HUES64 (cell line): ENCODE results near the gene CYSTM1.

ENCODE experiments used
- H3K27ac ChIP-seq: 2 replicates; pipeline ENCODE4 v1.7.0; 2013; ENCODE audit warnings: low read depth, low read length, inconsistent platforms
- H3K27me3 ChIP-seq: 2 replicates; pipeline ENCODE4 v1.6.1; 2013; ENCODE audit warnings: mild to moderate bottlenecking, low read length; ENCODE audit not compliant: insufficient read depth
- H3K36me3 ChIP-seq: 2 replicates; pipeline ENCODE4 v1.6.1; 2013; ENCODE audit warnings: mild to moderate bottlenecking, low read length; ENCODE audit not compliant: insufficient read depth
- H3K4me1 ChIP-seq: 2 replicates; pipeline ENCODE4 v1.6.1; 2013; ENCODE audit warnings: mild to moderate bottlenecking, low read length, moderate library complexity; ENCODE audit not compliant: insufficient read depth
- H3K4me3 ChIP-seq: 2 replicates; pipeline ENCODE4 v1.5.1; 2013; ENCODE audit warnings: mild to moderate bottlenecking, low read length, moderate library complexity
- H3K9ac ChIP-seq: 2 replicates; pipeline ENCODE4 v1.6.1; 2013; ENCODE audit warnings: mild to moderate bottlenecking, low read depth, low read length
- H3K9me3 ChIP-seq: 2 replicates; pipeline ENCODE4 v1.6.1; 2013; ENCODE audit warnings: low read depth, low read length; ENCODE audit not compliant: insufficient read depth
- WGBS: fragments of 150-250, 120-280 bp; methylation state at CpG from one replicate; pipeline ENCODE4 v1.1.7; 2013; ENCODE audit warnings: missing lambda C conversion rate; 5-methylcytosine and 5-hydroxymethylcytosine counted together

CYSTM1 gene

DNA sequence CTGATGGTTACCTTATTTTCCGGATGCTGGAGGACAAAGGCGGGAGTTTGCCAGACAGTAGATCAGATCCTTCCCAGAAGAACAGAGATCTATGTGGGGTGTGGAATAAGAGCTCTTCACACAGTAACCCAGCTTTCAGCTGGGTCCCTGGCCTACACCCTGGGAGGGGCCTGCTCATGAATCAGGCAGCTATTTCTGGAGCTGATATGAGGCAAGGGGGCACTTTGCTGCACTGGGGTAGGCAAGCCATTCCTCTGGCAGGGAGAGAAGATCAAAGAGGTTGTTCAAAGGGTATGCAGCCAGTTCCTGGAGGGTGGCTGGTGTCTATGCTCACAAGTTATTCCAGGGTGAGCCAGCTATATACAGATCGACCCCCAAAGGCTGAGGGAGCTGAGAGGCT lies 48.6 kb downstream of the CYSTM1 start:
- 90% methylated on average over 3 of the region's 3 CpGs for WGBS
- Histone ChIP-seq H3K9ac (no peak overlapping the region), H3K9me3 (no peaks in the 10 kb centered on the region), H3K4me1 (peaks cover 9% of the 10 kb centered on the region; the same call in 1 of the 2 replicates), H3K4me3 (no peak overlapping the region), H3K27ac (no peak overlapping the region), H3K27me3 (no peaks in the 10 kb centered on the region), H3K36me3 (no peaks in the 10 kb centered on the region)

DNA sequence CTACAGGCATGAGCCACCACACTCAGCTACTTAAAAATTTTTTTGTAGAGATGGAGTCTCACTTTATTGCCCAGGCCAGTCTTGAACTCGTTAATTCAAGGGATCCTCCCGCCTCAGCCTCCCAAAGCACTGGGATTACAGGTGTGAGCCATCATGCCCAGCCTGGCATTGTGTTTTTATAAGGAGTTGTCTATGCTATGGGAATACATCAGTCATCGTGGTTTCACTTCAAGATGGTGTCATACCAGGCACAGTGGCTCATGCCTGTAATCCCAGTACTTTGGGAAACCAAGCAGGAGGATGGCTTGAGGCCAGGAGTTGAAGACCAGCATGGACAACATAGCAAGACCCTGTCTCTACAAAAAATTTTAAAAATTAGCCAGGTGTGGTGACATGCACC lies 49.7 kb downstream of the CYSTM1 start:
- H3K9ac ChIP-seq: no peak overlapping the region
- H3K36me3 ChIP-seq: no peaks in the 10 kb centered on the region
- no peak overlapping the region for H3K27ac ChIP-seq
- no peak overlapping the region for H3K4me3 ChIP-seq
- no peaks in the 10 kb centered on the region for H3K27me3 ChIP-seq
- peaks cover 9% of the 10 kb centered on the region; the same call in 1 of the 2 replicates for H3K4me1 ChIP-seq
- H3K9me3 ChIP-seq: no peaks in the 10 kb centered on the region
- 94% methylated on average over 3 of the region's 3 CpGs for WGBS

- Histone ChIP-seq H3K4me3 (no peak overlapping the region), H3K9ac (no peak overlapping the region), H3K27me3 (no peaks in the 10 kb centered on the region), H3K4me1 (peaks cover 3% of the 10 kb centered on the region; the same call in 1 of the 2 replicates), H3K27ac (no peak overlapping the region), H3K36me3 (no peaks in the 10 kb centered on the region), H3K9me3 (no peaks in the 10 kb centered on the region)
- WGBS: 72% methylated on average over 3 of the region's 3 CpGs
These were observed 50.4 kb downstream of the CYSTM1 start for GRCh38 chr5:140225396-140225795.

DNA sequence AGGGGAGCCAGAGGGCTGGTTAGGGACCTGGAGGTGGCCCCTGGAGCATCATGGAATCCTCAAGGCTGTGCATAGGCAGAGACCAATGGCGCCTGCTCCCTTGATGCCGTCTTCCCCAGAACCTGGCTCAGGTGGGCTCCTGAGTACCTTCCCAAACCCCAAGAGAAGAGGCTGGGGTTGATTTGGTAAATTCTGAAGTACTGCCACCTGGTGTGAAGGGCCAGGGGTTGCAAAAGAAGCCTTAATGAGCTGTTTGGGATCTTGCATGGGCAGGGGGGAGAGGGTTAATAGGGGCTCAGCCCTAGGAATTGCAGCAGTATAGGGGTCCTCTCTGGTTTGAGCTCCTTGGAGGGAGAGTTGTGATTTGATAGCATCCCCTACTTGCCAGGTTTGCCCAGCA lies 52.1 kb downstream of the CYSTM1 start:
- Histone ChIP-seq H3K9me3 (no peaks in the 10 kb centered on the region), H3K4me1 (no peaks in the 10 kb centered on the region), H3K9ac (no peak overlapping the region), H3K27me3 (no peaks in the 10 kb centered on the region), H3K36me3 (no peaks in the 10 kb centered on the region), H3K27ac (no peak overlapping the region), H3K4me3 (no peak overlapping the region)
- 97% methylated on average over 2 of the region's 2 CpGs for WGBS

- H3K4me3 ChIP-seq: no peak overlapping the region
- H3K27ac ChIP-seq: no peak overlapping the region
- H3K27me3 ChIP-seq: no peaks in the 10 kb centered on the region
- no peaks in the 10 kb centered on the region for H3K36me3 ChIP-seq
- H3K9me3 ChIP-seq: no peaks in the 10 kb centered on the region
- no peak overlapping the region for H3K9ac ChIP-seq
- WGBS: 92% methylated on average over 7 of the region's 7 CpGs
- H3K4me1 ChIP-seq: no peaks in the 10 kb centered on the region
These were observed 53.4 kb downstream of the CYSTM1 start for GRCh38 chr5:140228364-140228837.

GRCh38 chr5:140230373-140230772 lies 55.4 kb downstream of the CYSTM1 start:
- no peaks in the 10 kb centered on the region for H3K4me1 ChIP-seq
- H3K36me3 ChIP-seq: no peaks in the 10 kb centered on the region
- H3K27ac ChIP-seq: no peak overlapping the region
- WGBS: 95% methylated on average over 1 of the region's 1 CpG
- H3K9me3 ChIP-seq: no peaks in the 10 kb centered on the region
- H3K9ac ChIP-seq: no peak overlapping the region
- no peaks in the 10 kb centered on the region for H3K27me3 ChIP-seq
- H3K4me3 ChIP-seq: no peak overlapping the region

GRCh38 chr5:140232731-140233130 lies 57.7 kb downstream of the CYSTM1 start:
- Histone ChIP-seq H3K9me3 (no peaks in the 10 kb centered on the region), H3K4me1 (no peaks in the 10 kb centered on the region), H3K27ac (no peak overlapping the region), H3K4me3 (no peak overlapping the region), H3K27me3 (no peaks in the 10 kb centered on the region), H3K36me3 (no peaks in the 10 kb centered on the region), H3K9ac (no peak overlapping the region)
- 93% methylated on average over 1 of the region's 1 CpG for WGBS

DNA sequence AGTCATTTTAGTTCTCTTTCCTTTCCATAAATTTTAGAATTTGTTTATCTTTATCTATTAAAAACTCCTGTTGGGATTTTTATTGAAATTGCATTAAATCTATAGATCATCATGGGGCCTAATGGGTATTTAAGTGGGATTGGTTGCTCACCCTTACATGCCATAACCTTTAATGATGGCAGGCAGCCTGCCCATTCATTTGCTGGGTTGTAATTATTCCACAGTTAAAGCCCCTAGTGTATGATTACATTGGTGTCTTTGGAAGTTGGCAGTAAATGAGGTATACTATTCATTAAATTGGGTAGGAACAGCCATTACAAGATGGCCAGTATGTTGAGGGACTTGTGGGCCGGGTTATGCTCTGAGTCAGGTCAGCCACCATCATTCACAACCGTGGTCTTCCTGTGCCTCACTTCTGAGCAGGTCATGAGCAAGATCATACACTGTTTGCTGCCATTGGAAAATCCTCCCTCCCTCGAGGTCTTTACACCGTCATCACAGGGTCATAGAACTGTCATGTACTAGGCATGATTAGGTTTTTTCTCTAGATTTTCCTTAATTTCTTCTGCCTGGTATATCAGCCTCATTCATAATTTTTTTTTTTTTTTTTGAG lies 59.5 kb downstream of the CYSTM1 start:
- Histone ChIP-seq H3K36me3 (no peaks in the 10 kb centered on the region), H3K27ac (no peak overlapping the region), H3K27me3 (no peaks in the 10 kb centered on the region), H3K9ac (no peak overlapping the region), H3K9me3 (no peaks in the 10 kb centered on the region), H3K4me1 (no peaks in the 10 kb centered on the region), H3K4me3 (no peak overlapping the region)
- 95% methylated on average over 4 of the region's 4 CpGs for whole genome bisulfite sequencing

DNA sequence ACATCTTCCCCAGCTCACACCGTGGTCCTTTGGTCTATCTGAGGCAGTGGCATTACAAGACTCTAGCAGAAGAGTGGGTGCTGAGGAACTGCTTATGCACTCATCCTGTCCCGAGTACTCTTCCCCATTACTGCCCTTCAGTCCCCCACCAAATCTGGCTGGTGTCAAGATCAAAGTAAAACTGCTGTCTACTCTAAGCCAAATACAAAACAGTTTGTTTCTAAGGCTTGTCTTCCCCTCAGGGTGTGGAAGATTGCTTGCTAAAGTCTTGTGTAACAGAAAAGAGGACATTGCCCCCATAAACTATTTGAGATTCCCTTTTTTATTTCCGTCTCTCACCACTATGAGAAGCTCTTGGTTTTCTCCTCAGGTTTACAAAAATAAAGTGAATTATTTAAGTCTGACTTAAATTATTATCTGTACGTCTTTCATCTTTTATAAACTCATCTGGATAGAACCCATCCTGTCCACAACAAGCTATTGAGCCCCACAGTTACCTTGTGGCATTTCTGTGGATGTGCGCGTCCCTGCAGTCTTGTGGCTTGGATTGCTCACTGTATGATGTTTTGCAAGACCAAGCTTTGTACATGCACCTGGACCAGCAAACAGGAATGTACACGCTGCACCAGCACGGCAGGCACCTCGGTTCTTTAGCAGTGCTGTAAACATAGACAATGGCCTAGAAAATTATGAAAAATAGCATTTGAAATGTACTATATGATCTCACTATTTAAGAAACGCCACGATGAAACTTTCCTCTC lies 61.0 kb downstream of the CYSTM1 start:
- Histone ChIP-seq H3K27ac (no peak overlapping the region), H3K36me3 (no peaks in the 10 kb centered on the region), H3K4me3 (no peak overlapping the region), H3K4me1 (0 out of 2 replicates have a peak, but pooled peaks cover 3% of the 10 kb centered on the region), H3K27me3 (no peaks in the 10 kb centered on the region), H3K9me3 (no peaks in the 10 kb centered on the region), H3K9ac (no peak overlapping the region)
- 91% methylated on average over 8 of the region's 11 CpGs for WGBS

DNA sequence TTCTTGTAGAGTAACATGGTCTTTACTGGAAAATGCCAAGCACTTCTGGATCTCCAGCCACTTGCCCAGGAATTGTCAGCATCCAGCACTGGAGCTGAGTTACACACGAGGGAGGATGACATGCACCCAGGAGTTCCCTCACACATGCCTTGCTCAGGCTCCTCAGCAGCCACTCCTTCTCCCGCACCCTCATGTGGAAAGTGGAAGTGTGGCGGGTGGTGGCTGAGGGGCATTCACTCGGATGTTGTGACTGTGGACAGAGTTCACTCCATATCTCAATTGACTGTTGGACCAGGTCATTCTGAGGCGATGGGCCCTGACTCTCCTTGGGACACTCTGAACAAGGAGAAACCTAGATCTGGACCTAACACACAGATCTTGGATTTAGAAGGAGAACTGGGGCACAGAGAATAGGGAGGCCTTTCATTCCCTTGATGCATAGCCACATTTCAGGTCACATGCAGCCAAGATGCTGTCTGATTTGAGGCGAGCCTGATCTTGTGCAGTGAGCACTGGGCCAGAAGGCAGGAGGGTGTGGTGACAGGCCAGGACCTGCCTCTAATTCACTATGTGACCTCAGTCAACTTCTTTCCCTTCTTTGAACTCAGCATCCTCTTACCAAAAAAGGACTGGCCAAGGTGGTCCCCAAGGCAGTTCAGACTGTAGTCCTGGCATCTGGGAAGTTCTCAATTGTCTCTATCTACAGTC lies 62.1 kb downstream of the CYSTM1 start:
- 90% methylated on average over 6 of the region's 6 CpGs for WGBS
- no peak overlapping the region for H3K27ac ChIP-seq
- H3K27me3 ChIP-seq: no peaks in the 10 kb centered on the region
- H3K9ac ChIP-seq: no peak overlapping the region
- peaks cover 12% of the 10 kb centered on the region for H3K4me1 ChIP-seq
- H3K4me3 ChIP-seq: no peak overlapping the region
- no peaks in the 10 kb centered on the region for H3K36me3 ChIP-seq
- no peaks in the 10 kb centered on the region for H3K9me3 ChIP-seq

GRCh38 chr5:140238756-140239155 lies 63.8 kb downstream of the CYSTM1 start:
- Histone ChIP-seq H3K4me1 (peaks cover 15% of the 10 kb centered on the region), H3K27me3 (no peaks in the 10 kb centered on the region), H3K4me3 (no peak overlapping the region), H3K27ac (no peak overlapping the region), H3K9ac (no peak overlapping the region), H3K9me3 (no peaks in the 10 kb centered on the region), H3K36me3 (peaks cover 3% of the 10 kb centered on the region)
- 91% methylated on average over 6 of the region's 6 CpGs for WGBS
